ENCODE data around the gene TMPRSS4. TPM values are rescaled to one million over a fixed set of nuclear protein-coding genes. Genes with fewer than 3 reads are reported as not detected.

The TMPRSS4 gene, protein sequence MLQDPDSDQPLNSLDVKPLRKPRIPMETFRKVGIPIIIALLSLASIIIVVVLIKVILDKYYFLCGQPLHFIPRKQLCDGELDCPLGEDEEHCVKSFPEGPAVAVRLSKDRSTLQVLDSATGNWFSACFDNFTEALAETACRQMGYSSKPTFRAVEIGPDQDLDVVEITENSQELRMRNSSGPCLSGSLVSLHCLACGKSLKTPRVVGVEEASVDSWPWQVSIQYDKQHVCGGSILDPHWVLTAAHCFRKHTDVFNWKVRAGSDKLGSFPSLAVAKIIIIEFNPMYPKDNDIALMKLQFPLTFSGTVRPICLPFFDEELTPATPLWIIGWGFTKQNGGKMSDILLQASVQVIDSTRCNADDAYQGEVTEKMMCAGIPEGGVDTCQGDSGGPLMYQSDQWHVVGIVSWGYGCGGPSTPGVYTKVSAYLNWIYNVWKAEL
- total RNA-seq = not detected
- long read RNA-seq = 0 reads

DNA sequence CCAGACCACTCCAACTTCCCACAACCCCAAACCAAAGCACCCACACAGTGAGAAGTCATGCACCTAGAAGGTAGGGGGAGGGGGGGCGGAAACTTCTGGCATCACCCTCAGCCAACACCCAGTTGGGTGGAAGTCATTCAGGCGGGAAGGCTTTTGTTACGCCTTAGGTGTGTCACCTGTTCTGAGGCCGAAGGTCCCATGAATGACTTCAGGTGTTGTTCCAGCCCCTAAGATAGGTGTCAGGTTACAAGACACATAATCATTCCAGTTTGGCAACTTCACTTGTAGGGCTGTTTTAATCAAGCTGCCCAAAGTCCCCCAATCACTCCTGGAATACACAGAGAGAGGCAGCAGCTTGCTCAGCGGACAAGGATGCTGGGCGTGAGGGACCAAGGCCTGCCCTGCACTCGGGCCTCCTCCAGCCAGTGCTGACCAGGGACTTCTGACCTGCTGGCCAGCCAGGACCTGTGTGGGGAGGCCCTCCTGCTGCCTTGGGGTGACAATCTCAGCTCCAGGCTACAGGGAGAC is at the start of gene TMPRSS4:
TSS of gene TMPRSS4 (plus strand) at position 325 of the 528 bp plus-strand sequence. CDS start 225 bp downstream, outside the sequence.
- DNase-seq (ENCODE audit: missing footprints) (no peak), ATAC-seq (no peak)
- intact Hi-C loops (cut with DNase I) = no loop called here

DNA sequence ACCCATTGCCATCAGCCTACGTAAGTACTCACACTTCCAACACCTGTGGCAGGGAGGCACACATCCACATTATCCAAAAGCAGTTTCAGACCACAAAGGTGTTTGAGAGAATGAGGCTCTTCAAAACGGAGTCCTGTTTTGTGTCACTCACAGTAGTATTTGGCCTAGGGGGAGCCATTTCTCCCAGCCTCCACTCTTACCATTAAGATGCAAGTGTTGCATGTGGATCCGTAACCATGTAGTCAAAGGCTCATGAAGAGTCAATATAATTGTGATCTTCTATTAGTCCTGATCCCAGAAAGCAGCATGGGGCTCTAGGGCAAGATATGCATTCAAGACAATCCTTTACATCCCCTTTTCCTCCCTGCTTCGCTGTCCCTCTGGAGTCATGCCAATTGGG is 49.2 kb upstream of the TMPRSS4 start:
- ATAC-seq (no peak), DNase-seq (ENCODE audit: missing footprints) (no peak)
- intact Hi-C loops (cut with DNase I) = no loop called here

GRCh38 chr11:118028626-118029025 is 48.3 kb upstream of the TMPRSS4 start:
- DNase-seq (ENCODE audit: missing footprints) (no peak), ATAC-seq (no peak)
- intact Hi-C loops (cut with DNase I) = no loop called here

DNA sequence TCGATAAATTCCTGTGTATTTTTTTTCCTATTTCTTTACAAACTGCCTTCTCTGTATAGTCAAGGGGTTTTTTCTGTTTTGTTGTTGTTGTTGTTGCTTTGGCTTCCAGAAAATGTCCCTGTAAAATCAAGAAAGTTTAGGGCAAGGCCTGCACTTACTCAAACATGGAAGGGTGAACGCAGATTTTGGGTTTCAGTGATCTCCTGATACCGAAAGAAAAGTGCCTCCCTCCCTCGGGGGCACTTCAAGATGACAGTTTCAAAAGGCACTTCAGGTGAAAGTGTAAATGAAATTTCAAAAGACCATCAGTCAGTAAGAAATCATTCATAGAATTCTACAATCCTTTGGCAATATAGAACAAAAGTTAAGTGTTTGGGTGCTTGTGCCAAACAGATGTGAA is 43.4 kb upstream of the TMPRSS4 start:
- intact Hi-C loops (cut with DNase I) = no loop called here
- no peak for ATAC-seq
- DNase-seq (ENCODE audit: missing footprints) = no peak

- DNase-seq (ENCODE audit: missing footprints) = no peak
- intact Hi-C loops (cut with DNase I) = no loop called here
- no peak for ATAC-seq
Observed at GRCh38 chr11:118042141-118042540, 34.7 kb upstream of the TMPRSS4 start.

DNA sequence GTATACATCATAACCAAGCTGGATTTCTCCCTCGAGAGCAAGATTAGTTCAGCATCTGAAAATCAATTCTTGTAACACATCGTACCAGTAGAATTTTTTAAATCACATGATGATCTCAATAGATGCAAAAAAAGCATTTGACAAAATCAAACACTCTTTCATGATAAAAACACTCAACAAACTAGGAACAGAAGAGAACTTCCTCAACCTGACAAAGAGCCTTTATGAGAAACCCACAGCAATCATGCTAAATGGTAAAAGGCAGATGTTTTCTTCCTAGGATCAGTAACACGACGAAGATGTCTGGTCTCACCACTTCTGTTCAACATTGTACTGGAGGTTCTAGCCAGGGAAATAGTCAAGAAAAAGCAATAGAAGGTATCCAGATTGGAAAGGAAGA is 34.1 kb upstream of the TMPRSS4 start:
- DNase-seq (ENCODE audit: missing footprints) (no peak), ATAC-seq (no peak)
- intact Hi-C loops (cut with DNase I) = no loop called here

GRCh38 chr11:118045191-118045590 is 31.7 kb upstream of the TMPRSS4 start:
- ATAC-seq = no peak
- no peak for DNase-seq (ENCODE audit: missing footprints)
- intact Hi-C loops (cut with DNase I) = no loop called here

GRCh38 chr11:118046051-118046963 is 30.6 kb upstream of the TMPRSS4 start:
- intact Hi-C loops (cut with DNase I) = no loop called here
- ATAC-seq (no peak), DNase-seq (ENCODE audit: missing footprints) (no peak)

GRCh38 chr11:118046964-118047700 is 29.7 kb upstream of the TMPRSS4 start:
- intact Hi-C loops (cut with DNase I) = no loop called here
- ATAC-seq (no peak), DNase-seq (ENCODE audit: missing footprints) (no peak)

DNA sequence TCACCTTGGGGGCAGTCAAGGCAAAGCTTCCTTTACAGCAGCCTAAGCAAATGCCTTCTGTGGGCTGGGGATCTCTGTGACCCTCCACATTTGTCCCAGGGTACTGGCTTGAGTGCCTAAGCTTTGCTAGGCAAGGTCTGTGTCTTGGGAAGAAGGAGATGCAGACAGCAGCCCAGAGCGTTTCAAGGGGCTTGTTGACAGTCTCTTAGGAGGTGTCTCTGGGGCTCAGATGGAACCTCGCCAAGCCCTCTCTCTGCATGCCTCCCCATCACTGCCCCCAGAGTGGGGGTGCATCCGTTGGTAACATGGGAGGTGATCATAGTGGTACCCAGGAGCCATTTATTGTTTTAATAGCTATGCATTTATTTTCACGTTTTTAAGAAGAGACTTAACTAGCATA is 29.1 kb upstream of the TMPRSS4 start:
- ATAC-seq (no peak), DNase-seq (ENCODE audit: missing footprints) (no peak)
- intact Hi-C loops (cut with DNase I) = no loop called here

DNA sequence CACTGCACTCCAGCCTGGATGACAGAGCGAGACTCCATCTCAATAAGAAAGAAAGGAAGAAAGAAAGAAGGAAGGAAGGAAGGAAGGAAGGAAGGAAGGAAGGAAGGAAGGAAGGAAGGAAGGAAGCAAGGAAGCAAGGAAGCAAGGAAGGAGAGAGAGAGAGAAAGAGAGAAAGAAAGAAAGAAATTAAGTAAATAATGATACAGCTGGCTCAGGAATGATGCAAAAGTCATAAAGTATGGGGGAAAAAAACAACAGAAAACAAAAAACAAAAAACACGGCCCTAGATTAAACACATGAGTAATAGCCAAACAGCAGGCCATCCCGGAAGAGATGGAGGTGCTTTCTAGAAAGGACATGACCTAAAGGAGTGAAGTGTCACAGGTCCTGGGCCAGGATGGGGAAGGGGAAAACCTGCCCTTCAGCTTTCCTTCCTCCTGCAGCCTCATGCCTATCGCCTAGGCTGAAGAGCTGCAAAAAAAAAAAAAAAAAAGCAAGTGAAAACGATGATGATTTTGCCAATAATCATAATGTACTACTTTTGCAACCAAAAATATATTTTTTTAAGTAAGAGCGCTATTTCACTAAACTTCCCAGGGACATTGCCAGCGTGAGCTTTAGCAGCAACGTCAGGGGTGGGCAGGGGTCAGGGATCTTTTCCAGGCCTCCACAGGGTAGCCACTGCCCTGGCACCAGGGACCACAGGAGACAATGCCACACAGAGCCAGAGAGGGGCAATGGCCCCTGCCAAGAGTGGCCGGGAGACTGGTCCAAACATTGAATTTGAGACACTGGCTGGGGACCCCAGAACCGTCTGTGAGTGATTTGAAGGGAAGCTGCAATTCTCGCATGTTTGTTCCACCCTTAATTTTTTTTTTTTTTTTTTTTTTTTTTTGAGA is 28.2 kb upstream of the TMPRSS4 start:
- DNase-seq (ENCODE audit: missing footprints) (no peak), ATAC-seq (no peak)
- intact Hi-C loops (cut with DNase I) = no loop called here

DNA sequence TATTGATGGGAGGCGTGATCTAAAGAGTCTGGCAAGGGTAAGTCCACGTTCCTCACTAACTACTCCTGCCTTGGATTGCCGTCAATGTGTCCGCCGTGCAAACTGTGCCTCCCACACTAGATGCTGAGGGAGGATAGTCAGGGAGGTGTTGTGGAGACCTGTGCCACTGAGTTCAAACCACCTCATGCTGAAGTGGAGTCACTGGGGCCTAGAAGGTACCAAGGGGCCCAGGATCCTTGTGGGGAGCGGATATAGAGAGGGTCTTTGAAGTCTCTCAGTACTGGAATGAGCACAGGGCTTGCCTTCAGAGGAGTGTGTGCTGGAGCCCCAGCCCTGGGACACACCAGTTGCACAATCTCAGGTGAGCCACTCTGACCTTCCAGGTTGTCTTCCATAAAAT is 27.1 kb upstream of the TMPRSS4 start:
- ATAC-seq (no peak), DNase-seq (ENCODE audit: missing footprints) (no peak)
- intact Hi-C loops (cut with DNase I) = loop anchor here (5.0 to 10.0 kb wide), 4 partner anchors 102 to 625 kb away; partner anchors contain the start of gene FXYD2

DNA sequence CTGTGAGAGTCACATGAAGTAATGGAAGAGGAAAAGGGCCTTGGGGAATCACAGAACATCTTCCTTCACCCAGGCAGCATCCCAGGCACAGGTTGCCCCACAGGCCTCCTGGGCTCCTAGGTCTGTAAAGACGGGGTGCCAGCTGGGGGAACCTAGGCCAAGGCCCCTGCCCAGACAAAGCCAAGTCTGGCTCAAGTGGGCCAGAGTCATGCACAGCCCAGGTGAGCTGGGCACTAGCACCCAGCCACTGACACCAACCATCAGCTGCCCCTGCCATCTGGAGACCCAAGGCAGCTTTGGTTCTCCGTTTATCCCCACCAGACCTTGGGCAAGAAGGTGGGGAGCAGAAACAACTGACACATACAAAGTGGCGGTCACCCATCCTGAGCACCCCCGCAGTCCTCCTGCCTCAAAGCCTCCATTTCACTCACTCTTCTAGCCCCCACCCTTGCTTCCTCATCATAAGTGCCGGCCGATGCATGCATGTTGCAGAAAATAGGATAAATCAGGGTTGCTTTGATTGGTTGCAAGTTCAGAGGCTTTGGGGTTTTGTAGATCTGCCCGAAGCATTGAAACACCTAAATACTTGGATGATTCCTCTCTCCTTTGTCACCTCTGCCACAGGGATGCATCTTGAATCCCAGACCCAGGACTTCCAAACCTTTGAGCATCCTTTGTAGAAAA is 26.5 kb upstream of the TMPRSS4 start:
- intact Hi-C loops (cut with DNase I) = loop anchor here (5.0 to 10.0 kb wide), 4 partner anchors 103 to 626 kb away; partner anchors contain the start of gene FXYD2
- DNase-seq (ENCODE audit: missing footprints) (no peak), ATAC-seq (no peak)

DNA sequence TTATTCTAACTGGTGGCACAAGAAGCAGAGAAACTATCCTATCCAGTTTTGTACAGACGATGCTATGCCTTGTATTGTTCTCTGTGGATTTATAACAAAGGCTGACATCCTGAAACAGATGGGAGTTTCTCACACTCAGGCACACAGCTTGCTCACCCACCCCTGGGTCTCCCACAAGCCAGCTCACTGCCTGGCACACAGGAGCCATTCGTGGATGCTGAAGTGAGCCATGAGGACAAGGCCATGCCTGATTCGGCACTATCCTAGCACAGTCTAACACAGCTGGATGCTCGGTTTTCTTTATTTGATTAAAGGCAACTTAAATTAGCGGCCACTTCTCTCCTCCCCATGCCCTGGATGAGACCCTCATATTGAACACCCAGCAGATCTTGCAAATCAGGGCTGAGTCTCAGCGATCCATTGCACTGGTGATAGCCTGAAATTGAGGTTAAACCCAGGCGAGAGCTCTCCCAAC is 25.7 kb upstream of the TMPRSS4 start:
- DNase-seq (ENCODE audit: missing footprints) (no peak), ATAC-seq (no peak)
- intact Hi-C loops (cut with DNase I) = loop anchor here (5.0 to 10.0 kb wide), 4 partner anchors 104 to 626 kb away; partner anchors contain the start of gene FXYD2

DNA sequence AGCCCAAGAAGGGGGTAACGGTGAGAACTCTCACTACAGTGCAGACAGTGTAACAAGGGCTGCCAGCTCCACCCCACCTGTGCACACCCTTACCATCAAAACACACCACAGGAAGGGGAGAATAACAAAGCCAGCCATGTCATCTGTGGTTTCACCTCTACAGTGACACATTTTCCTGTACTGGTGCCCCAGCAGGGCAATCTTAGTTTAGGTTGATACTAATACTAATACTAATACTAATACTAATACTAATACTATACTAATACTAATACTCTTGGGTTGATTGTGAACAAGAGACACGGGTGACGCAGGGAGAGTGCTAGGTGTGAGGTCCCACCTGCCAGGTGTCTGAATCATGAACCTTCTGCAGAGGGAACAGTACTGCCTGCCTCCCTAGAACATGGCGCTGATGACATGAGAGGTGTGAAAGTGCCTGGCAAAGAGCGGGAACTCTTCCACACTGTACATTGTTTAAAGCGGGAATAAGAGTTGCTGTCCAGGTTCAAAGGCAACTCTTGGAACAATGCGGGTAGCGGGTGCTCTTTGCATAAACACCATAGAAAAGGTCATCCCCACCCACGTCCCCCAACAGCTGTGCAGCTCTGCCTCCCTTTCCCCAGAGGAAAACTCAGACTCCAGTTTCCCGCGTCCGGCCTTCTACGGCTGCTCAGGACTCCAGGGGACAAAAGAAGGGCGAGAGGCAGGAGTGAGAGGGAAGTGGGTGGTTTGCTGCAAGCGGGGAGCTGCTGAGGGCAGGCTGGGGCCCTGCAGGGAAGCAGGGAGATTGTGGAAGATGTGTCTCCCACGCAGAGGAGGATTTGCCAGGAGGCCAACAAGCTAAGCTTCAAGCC is 25.0 kb upstream of the TMPRSS4 start:
- intact Hi-C loops (cut with DNase I) = loop anchor here (2.0 to 10.0 kb wide), 5 partner anchors 105 to 627 kb away; partner anchors contain the start of gene FXYD2
- DNase-seq (ENCODE audit: missing footprints) (no peak), ATAC-seq (no peak)
